ENCODE measurements around the gene ENPP3. TPM values are rescaled to one million over a fixed set of nuclear protein-coding genes. Genes with fewer than 3 reads are reported as not detected.

Gene ENPP3
- total and polyA plus RNA-seq, 2 of the 13 experiments (the other 11 are each of a cell fraction or from before 2014, with no cell fraction given): 40.0 to 75.4 TPM

GRCh38 chr6:131747821-131748353, 110.8 kb downstream of the ENPP3 start:
- Histone ChIP-seq H3K4me1 (ENCODE audit: insufficient read depth, low read length) (peaks cover 35% of the 10 kb centered on the region), H4K20me1 (ENCODE audit: insufficient read depth, low read length) (no peaks in the 10 kb centered on the region), H3K4me2 (ENCODE audit: low read depth, low read length) (no peak overlapping the region), H3K36me3 (replicated peaks in 1 of 2; ENCODE audit: control insufficient read depth in 1 of 2, insufficient read depth in 2 of 2, low read length in 2 of 2) (peaks cover 0 to 3% of the 10 kb centered on the region in 2 experiments; a peak in 2 of 5 replicates), H3K79me2 (ENCODE audit: insufficient read depth, low read length) (no peaks in the 10 kb centered on the region), H3K9ac (ENCODE audit: insufficient read depth, low read depth, low read length) (no peak overlapping the region), H3K4me3 (replicated peaks in 1 of 3; ENCODE audit: insufficient read depth in 1 of 3, low read depth in 2 of 3, low read length in 3 of 3) (no peak overlapping the region), H3K27me3 (ENCODE audit: control insufficient read depth in 1 of 2, insufficient read depth in 2 of 2, low read length in 2 of 2) (no peaks in the 10 kb centered on the region), H3K9me3 (ENCODE audit: low read length) (no peaks in the 10 kb centered on the region), H3K27ac (ENCODE audit: extremely low read length, insufficient read depth, low read length) (no peak overlapping the region), H2AFZ (ENCODE audit: low read length) (no peak overlapping the region)
- ATAC-seq (no peak), DNase-seq (ENCODE audit: low spot score) (no peak), FAIRE-seq (no peak)
- POLR2A ChIA-PET: no interaction called here
- intact Hi-C loops (cut with micrococcal nuclease; ENCODE audit: unreplicated experiment) (no loop called here), in situ Hi-C loops (cut with HindIII; ENCODE audit: extremely low pct_ligation_motif_present, low pct_unique_long_range_greater_than_20kb) (no loop called here)
- TF ChIP-seq RERE (CRISPR knock-in tag; IDR thresholded peaks at IDR 0.05; ENCODE audit: low read depth) (no peak), ZBTB40 (IDR thresholded peaks at IDR 0.05) (peak; percentile 45), ZBTB40 (CRISPR knock-in tag; IDR thresholded peaks at IDR 0.05) (peak; percentile 99), FOXK2 (IDR thresholded peaks at IDR 0.05) (no peak)
- BruUV-seq (replicated peaks): no TSS peak
- CTCF ChIA-PET (ENCODE audit: low intra/inter-chr PET ratio, low total read pairs): no interaction called here
- 97% methylated on average over 7 of the region's 7 CpGs for WGBS (ENCODE audit: low lambda C conversion rate)
